Left forelimb (tissue), 1 donor: Measurements from ENCODE around the gene ACADS.

Source experiments
- DNase-seq: peaks from one replicate; pipeline ENCODE4 v3.0.0-alpha.2; 2018; ENCODE audit warnings: low spot score

Gene ACADS

GRCh38 chr12:120757949-120758348 is 32.3 kb downstream of the ACADS start:
- DNase-seq = no peak

GRCh38 chr12:120758798-120759590 is 33.4 kb downstream of the ACADS start:
- no peak for DNase-seq

- DNase-seq = no peak
Measured at GRCh38 chr12:120759591-120760348, 34.1 kb downstream of the ACADS start.

GRCh38 chr12:120760349-120761254 is 35.0 kb downstream of the ACADS start:
- DNase-seq = no peak

GRCh38 chr12:120761519-120761934 is 35.9 kb downstream of the ACADS start:
- DNase-seq = no peak

DNA sequence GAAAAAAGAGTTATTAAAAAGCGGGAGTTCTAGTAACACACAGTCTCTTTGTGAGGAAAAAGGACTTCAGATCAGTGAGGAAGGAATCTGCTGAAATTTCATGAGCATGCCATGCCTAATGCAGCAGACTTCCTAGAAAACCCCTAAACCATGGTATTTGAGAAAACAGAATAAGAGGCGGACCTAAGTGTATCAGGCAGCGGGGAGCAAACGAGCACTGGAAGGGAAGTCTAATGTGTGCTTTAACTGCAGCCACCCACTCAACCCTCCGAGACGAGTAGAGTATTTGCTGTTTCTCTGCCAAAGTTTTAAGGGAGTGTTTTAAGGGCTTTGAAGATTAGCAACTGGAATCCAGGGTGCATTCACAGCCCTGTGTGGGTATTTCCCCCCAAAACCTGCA is 36.5 kb downstream of the ACADS start:
- DNase-seq = no peak

DNA sequence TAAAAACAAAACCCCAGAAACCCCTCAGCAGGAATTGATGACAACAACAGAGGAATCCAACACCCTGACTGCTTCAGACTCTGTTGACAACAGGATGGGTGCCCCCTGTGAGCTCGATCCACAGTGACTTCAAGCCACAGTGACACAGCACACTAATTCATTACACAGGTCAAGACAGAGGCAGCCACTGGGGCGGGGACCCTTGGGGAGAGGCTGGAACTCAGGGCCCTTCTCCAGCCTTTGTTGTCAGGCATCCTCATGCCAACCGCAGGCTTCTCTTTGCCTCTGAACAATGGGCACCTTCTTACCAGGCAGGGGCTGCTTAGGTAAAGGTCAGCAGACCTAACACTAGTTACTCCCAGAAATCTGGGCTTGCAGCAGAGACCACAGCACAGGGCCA is 37.6 kb downstream of the ACADS start:
- no peak for DNase-seq

DNA sequence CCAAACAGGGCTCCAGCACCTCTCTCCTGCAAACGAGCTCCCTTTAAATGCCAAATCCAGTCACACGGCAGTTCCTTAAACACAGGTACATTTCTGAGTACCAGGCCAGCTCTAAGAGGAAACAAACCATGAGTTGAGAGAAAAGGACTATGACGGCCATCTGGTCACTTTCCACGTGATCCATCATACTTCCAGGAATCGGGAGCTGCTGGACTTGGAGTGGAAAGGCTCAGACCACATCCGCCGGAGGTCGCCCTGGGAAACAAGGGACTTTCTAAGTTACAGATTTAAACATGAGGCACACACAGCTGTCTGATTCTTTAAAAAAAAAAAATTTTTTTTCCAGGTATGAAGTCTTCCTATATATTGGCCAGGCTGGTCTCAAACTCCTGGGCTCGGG is 39.2 kb downstream of the ACADS start:
- no peak for DNase-seq

DNA sequence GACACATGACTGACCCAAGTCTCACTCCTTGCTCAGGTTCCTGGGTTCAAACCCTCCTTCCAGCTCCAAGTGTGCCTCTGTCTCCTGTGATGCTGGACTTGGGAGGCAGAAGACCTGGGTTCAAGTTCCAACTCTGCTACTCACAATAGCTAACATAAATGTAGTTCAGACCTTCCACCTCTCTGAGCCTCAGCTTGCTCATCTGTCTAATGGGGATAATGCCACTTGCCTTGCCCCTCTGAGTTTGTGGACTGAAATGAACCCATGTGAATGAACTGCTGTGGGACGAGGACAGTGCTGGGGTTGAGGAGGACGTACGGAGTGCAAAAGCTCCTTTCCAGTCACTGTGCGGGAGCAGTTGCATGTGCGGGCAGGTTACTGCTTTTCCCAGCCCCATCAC is 40.9 kb downstream of the ACADS start:
- DNase-seq = no peak

DNA sequence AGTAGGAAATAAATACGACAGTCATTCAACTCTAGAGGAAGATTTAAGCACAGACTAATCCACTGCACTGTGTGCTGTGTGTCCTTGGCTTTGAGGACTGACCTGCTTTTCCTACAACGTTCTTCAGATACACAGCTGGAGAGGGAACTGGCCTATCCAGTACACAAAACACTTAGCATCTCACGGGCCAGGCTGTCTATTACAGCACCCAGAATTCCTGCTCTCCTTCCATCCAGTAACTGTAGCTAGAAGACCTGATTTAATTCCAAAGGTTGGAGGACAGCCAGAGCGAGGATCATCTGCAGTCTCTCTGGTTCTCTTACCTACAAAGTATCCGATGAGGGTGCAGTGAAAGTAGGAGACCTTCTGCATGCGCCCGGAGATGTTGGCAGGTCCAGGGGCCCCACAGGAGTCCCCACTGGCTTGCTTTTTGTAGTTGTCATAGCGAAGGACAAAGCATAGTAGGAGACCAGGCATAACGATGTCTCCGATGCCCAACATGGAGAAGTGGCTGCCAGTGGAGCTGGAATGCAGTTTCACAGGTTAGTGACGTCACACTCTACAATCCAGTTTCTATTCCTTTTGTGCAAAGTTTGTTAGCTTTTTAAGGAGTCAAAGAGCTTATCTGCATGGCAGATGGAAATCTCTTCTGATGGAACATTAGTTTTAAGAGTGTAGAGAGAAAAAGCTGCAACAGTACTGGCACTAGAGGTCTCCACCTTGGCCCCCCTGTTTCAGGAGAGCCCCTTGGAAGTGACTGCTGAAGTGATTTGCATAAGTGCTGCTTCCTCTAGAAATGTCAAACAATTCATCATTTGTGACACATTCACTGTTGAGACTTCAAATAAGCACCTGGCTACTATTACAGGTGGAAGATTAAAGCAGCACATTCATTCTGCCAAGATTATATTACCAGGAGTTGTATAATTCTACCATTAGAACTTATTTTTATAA is 41.7 kb downstream of the ACADS start:
- no peak for DNase-seq

DNA sequence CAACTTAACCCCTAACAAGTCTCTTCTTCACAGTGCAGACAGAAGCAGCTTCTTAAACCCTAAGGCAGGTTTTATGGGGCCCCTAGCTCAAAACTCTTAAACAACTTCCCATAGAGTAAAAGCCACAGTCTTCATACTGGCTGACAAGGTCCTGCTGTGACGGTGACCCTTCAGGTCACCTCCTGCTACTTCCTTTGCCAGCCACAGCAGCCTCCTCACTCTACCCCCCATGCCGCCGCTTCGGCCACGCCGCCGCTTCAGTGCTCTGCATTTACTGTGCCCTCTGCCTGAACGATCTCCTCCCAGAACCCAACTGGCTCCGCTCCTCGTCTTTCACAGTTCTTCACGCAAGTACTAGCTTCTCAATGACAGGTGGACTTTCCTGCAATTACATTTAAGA is 45.5 kb downstream of the ACADS start:
- no peak for DNase-seq

DNA sequence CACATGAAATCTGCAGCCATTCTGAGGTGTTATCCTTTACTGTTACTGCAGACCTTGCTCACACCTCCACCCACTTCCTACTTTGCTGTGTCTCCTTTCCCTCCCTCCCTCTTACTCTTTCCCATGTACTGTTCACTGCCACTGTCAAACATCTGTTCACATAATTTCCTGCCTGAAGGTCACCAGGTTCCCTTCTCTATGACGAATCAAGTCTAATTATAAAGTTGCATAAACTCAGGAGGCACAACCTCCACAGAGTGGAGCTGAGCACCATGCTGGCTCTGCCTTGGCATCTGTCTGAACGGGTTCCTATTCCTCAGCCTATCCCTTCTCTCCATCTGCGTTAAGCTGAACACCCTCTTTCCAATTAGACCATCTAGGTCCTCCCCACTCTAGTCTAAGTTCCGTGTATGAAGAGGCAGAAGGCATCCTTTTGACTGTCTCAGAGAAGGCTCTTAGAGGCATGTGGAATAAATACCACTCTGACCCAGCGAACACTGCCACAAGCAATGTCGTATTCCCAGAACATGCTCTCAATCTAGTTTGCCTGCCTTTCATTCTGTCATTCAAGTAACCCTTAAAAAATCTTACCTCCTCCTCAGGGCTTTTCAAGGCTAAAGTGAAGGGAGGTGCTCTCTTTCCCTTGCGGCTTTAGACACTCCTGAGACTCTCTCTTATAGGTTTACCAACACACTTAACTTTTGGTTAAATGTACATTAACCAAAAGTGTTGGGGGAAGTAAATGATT is 48.7 kb downstream of the ACADS start:
- no peak for DNase-seq

DNA sequence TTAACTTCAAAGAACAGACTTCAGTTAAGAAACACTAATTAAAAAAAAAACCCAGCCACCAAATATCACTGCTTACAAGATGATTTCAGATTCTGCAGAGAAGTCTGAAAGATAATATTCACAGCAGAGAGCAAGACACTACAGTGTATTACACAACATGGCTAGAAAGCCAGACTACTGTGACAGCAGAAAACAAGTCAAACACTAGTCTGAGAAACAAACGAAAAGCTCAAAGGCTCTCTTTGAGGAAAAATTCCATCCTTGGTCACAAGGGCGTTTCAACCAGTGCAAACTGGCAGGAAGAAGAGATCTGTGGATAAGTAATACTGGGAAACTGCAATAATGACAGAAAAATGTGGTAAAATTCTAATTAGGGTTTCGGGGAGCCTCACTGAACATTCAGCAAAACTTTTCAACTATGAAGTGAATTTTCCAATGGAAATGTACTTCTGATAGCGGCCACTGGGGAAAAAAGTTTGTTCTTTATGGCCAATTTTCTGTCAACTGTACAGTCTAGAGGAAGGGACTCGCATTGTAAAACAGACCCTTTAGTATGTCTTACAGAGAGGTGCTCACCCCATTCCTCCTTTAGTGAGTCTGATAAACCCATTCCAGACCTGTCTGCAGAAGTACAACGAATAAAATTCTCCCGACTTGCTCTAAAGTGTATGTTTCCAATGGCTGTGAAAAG is 50.4 kb downstream of the ACADS start:
- DNase-seq = no peak

DNA sequence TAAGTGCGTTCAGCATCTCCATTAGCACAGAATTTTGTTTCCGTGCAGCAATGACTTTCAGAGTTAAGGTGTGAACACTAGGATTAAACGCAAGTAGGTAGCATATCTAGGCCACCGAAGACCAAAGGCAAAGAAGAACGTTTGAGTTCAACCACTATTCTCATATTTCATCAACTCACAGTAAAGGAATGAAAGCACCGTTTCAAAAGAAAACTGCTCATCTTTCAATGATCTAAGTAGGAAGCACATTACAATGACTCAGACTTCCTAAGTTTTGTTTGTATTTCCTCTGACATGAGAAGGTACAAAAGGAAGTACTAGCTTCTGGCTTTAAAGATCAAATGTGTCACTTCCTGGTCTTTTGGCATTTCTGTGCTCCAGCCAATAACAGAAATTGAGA is 57.6 kb downstream of the ACADS start:
- no peak for DNase-seq

DNA sequence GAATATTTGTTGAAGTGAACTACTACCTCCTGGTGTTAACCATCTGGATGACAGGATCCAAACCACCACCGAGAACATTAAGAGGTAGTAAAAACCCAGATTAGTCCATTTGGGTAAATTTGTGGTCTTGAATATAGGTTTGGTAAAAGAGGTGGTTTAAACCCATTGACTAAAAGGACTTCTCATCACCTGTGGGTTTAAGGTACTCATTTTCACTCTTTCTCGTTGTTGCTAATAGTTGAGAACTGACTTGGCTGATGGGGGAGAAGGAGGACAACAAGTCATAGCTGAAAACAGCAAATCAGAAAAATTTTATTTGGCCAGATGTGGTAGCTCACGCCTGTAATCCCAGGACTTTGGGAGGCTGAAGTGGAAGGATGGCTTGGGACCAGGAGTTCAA is 59.2 kb downstream of the ACADS start:
- no peak for DNase-seq

GRCh38 chr12:120787889-120788288 is 62.3 kb downstream of the ACADS start:
- DNase-seq = no peak
